A673 (cell line): ENCODE data around the gene ARHGAP4. TPM values are rescaled to one million over a fixed set of nuclear protein-coding genes. Genes with fewer than 3 reads are reported as not detected.

Experiments
- BruUV-seq: library from RNA; stranded (reverse); fragments of 400-500 nt; replicated peaks from 2 replicates; lab custom pipeline; 2021; lab: Mats Ljungman, UMichigan
- CTCF ChIA-PET: fragments of 300-600 bp; sonication (Branson Sonifier 250); formaldehyde crosslinking; loops from one replicate; lab custom pipeline; 2022; ENCODE audit warnings: antibody characterized with exemption; lab: Charles Lee
- POLR2A ChIA-PET: fragments of 300-600 bp; sonication (Branson Sonifier 250); formaldehyde crosslinking; loops from one replicate; lab custom pipeline; 2022; ENCODE audit warnings: antibody characterized with exemption; ENCODE audit not compliant: low non-redundant PET; lab: Charles Lee
- DNase-seq: peaks from one replicate; pipeline ENCODE4 v3.0.0-alpha.2; 2015; ENCODE audit warnings: low spot score
- H3K27ac ChIP-seq: fragments of 200-600 bp; sonication (generic); 2 replicates; pipeline ENCODE4 v1.5.1; 2016; ENCODE audit warnings: mixed run types, low read depth, mild to moderate bottlenecking, mixed read lengths, antibody characterized with exemption, low read length; ENCODE audit not compliant: poor library complexity, severe bottlenecking
- H3K27me3 ChIP-seq: fragments of 200-600 bp; sonication (generic); replicated peaks from 2 replicates; pipeline ENCODE4 v1.6.1; 2017; ENCODE audit warnings: mixed run types, low read depth, mild to moderate bottlenecking, mixed read lengths, antibody characterized with exemption, low read length; ENCODE audit not compliant: insufficient read depth, poor library complexity
- H3K36me3 ChIP-seq: fragments of 200-600 bp; sonication (generic); 2 replicates; pipeline ENCODE4 v1.6.1; 2016; ENCODE audit warnings: mixed run types, mild to moderate bottlenecking, mixed read lengths, antibody characterized with exemption, low read length; ENCODE audit not compliant: insufficient read depth, poor library complexity, severe bottlenecking
- H3K4me1 ChIP-seq: fragments of 200-600 bp; sonication (generic); 2 replicates; pipeline ENCODE4 v1.6.1; 2017; ENCODE audit warnings: mixed run types, mild to moderate bottlenecking, mixed read lengths, antibody characterized with exemption, low read length; ENCODE audit not compliant: insufficient read depth, poor library complexity, severe bottlenecking
- H3K4me3 ChIP-seq: fragments of 200-600 bp; sonication (generic); 2 replicates; pipeline ENCODE4 v1.5.1; 2016; ENCODE audit warnings: low read depth, mixed run types, mild to moderate bottlenecking, mixed read lengths, low read length; ENCODE audit not compliant: poor library complexity, severe bottlenecking
- H3K9me3 ChIP-seq: fragments of 200-600 bp; sonication (generic); 2 replicates; pipeline ENCODE4 v1.6.1; 2016; ENCODE audit warnings: mixed run types, low read depth, mild to moderate bottlenecking, mixed read lengths, antibody characterized with exemption, low read length; ENCODE audit not compliant: poor library complexity, severe bottlenecking
- EZH2 ChIP-seq: fragments of 200-600 bp; sonication (generic); IDR thresholded peaks from 2 replicates; pipeline ENCODE4 v1.6.1; 2017; ENCODE audit warnings: borderline replicate concordance, low read depth, mild to moderate bottlenecking, mixed read lengths, antibody characterized with exemption, low read length; ENCODE audit not compliant: poor library complexity, severe bottlenecking
- intact Hi-C: fragments of 100-400 bp; cut with micrococcal nuclease; formaldehyde crosslinking; loops from one replicate; pipeline ENCODE4 v1.10.0; 2022; ENCODE audit not compliant: unreplicated experiment
- total RNA-seq: library from RNA; stranded (reverse); gene quantifications from 2 replicates; pipeline ENCODE4 v1.2.3, GENCODE V29; 2021
- TF ChIP-seq, protein P1 (sequence below): fragments of 300-800, 200-600 bp; sonication (generic); conservative IDR thresholded peaks from 2 replicates; pipeline ENCODE4 v1.5.1; 2017; ENCODE audit warnings: low read depth, mild to moderate bottlenecking, antibody characterized with exemption, low read length, moderate library complexity, mixed read lengths

ARHGAP4 gene
- total RNA-seq, 1 experiment from 2014 or later: 43.0 TPM

DNA sequence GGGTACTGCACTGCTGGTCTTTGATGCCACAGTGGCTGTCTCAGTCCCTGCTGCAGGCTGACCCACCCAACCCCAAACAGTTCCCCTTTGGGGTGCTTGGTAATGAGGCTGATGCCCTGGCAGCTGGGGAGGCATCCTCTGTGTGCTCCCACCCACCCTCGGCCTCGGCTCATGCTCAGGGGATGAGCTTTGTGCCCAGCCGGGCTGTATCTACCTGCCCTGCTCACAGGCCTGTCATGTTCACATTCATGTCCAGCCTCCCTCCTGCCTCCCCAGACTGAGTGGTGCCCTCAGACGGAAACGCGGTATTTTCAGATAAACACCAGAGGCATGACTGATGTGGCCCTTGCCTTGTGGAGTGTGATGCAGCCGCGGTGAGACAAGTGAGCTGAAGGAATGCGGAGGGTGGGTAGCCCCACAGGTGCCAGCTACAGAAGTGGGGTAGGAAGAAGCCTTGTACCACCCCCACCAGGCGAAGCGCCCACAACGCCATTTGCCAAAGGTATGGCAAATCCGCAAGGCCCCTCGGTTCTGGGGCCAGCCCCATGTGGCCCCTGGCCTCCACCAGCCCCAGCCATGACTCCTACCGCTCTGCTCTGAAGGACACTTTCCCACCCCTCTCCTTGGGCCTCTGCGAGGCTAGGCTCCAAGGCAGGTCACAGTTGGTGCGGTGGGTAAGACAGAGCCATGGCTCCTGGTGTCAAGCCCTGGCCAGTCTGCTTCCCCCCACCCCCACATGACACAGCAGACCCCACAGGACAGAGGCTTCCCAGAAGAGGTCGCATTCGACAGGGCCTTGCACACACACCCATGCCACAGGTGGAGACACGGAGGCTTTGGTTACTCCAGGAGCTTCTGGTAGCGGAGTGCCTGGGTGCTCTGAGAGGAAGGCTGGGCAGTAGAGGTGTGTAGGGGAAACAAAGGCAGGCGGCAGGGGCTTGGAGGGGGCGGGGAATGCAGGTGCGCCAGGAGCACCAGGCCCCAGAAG is 20.2 kb upstream of the ARHGAP4 start:
- Histone ChIP-seq H3K27me3 (no peaks in the 10 kb centered on the region), H3K27ac (no peak overlapping the region), H3K36me3 (peaks cover 21% of the 10 kb centered on the region), H3K4me3 (no peak overlapping the region), H3K9me3 (no peaks in the 10 kb centered on the region), H3K4me1 (no peaks in the 10 kb centered on the region)
- intact Hi-C loops: loop anchor here (5.0 to 10.0 kb wide), 2 partner anchors 589 to 984 kb away; no protein-coding TSS in a partner anchor
- ChIA-PET CTCF (interaction anchor here (0.9 to 1.4 kb wide), 3 partner anchors 18 to 259 kb away, joined by 3 to 8 read pairs (median 3); partner anchors contain the start of gene SLC6A8), POLR2A (no interaction called here)
- no TSS peak for BruUV-seq
- no peak for DNase-seq
- TF ChIP-seq, protein P1, sequence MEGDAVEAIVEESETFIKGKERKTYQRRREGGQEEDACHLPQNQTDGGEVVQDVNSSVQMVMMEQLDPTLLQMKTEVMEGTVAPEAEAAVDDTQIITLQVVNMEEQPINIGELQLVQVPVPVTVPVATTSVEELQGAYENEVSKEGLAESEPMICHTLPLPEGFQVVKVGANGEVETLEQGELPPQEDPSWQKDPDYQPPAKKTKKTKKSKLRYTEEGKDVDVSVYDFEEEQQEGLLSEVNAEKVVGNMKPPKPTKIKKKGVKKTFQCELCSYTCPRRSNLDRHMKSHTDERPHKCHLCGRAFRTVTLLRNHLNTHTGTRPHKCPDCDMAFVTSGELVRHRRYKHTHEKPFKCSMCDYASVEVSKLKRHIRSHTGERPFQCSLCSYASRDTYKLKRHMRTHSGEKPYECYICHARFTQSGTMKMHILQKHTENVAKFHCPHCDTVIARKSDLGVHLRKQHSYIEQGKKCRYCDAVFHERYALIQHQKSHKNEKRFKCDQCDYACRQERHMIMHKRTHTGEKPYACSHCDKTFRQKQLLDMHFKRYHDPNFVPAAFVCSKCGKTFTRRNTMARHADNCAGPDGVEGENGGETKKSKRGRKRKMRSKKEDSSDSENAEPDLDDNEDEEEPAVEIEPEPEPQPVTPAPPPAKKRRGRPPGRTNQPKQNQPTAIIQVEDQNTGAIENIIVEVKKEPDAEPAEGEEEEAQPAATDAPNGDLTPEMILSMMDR: no peak
- TF ChIP-seq EZH2: no peak

DNA sequence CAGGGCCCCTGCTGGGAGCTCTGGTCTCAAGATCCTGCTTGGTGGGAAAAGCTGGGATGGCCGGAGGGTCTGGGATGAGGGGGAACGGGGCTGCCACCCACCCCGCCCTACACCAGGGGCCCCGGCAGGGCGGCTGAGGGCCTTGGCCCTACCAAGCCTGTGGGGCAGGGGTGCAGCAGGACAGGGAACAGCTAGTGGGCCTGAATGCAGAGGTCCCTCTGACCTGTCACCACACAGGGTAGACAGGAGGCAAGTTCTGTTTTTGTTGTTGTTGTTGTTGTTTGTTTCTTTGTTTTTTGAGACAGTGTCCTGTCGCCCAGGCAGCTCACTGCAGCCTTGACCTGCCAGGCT is 18.7 kb upstream of the ARHGAP4 start:
- no peaks in the 10 kb centered on the region for H3K9me3 ChIP-seq
- POLR2A ChIA-PET: no interaction called here
- intact Hi-C loops: loop anchor here (5.0 to 10.0 kb wide), 2 partner anchors 590 to 982 kb away; no protein-coding TSS in a partner anchor
- H3K4me3 ChIP-seq: no peak overlapping the region
- BruUV-seq: no TSS peak
- CTCF ChIA-PET: interaction anchor here (0.6 kb wide), 3 partner anchors 20 to 881 kb away, joined by 7 to 8 read pairs (median 7); no protein-coding TSS in a partner anchor
- H3K4me1 ChIP-seq: no peaks in the 10 kb centered on the region
- DNase-seq: no peak
- H3K27ac ChIP-seq: no peak overlapping the region
- no peaks in the 10 kb centered on the region for H3K27me3 ChIP-seq
- H3K36me3 ChIP-seq: peaks cover 6% of the 10 kb centered on the region
- TF ChIP-seq, protein P1: no peak
- TF ChIP-seq EZH2: no peak

DNA sequence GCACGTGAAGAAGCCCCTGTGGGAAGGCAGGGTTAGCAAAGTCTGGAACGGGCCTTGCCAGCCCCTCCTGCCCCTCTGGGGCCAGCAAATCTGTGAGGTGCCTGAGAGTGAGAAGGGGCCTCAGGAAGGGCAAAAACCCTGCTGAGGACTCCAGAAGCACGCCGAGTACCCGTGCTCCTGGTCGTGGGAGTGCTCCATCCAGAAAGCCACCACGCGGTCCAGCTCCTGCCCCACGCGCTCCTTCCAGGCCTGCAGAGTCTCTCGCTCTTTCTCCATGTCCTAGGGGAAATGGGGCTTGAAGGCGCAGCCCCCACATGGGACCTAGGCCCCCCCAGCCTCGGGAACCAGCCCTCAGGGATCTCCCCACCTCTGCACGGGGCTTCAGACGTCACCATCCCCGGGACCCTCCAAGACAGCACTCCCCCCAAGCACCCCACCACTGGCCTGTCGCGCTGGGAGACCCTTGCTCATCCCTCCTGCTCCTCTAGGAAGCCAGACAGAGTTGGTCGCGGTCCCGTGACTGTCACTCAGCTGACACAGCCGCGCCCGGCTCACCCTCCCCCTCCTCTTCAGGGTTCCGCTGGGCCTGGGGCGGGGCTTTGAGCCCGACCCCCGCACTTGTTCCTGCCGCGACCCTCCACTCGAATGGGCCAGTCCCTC is 18.2 kb upstream of the ARHGAP4 start, which contains the start of gene RENBP:
RENBP (minus strand) TSS at position 504 of the 660 bp plus-strand sequence; CDS start at position 471, 33 bp downstream.
- BruUV-seq: no TSS peak
- TF ChIP-seq, protein P1: no peak
- TF ChIP-seq EZH2: no peak
- no peak within 1 kb of the TSS for H3K27ac ChIP-seq
- H3K4me1 ChIP-seq: no peaks in the 10 kb centered on the region
- H3K4me3 ChIP-seq: peak within 1 kb of the TSS; percentile 30
- H3K27me3 ChIP-seq: no peaks in the 10 kb centered on the region
- POLR2A ChIA-PET: no interaction called here
- intact Hi-C loops: loop anchor here (10.0 kb wide), 1 partner anchor 591 kb away; no protein-coding TSS in a partner anchor
- CTCF ChIA-PET: no interaction called here
- no peaks in the 10 kb centered on the region for H3K9me3 ChIP-seq
- H3K36me3 ChIP-seq: peaks cover 4% of the 10 kb centered on the region
- DNase-seq: peak; percentile 52
